Right renal cortex interstitium (tissue), 3 donors: ENCODE measurements around the gene SLC9A4. TPM values are rescaled to one million over a fixed set of nuclear protein-coding genes. Genes with fewer than 3 reads are reported as not detected.

ENCODE experiments used
- DNase-seq, 3 donors: peaks; one replicate each; pipeline ENCODE4 v3.0.0-alpha.2; 2013; ENCODE audit warnings: low read depth in 3 of 3, low spot score in 2 of 3
- polyA plus RNA-seq, 3 donors: library from polyadenylated mRNA; unstranded; fragments of 120-200 nt; gene quantifications; one replicate each; pipeline ENCODE4 v1.2.1, GENCODE V29; 2013; ENCODE audit not compliant: insufficient read length in 3 of 3

Gene SLC9A4, protein sequence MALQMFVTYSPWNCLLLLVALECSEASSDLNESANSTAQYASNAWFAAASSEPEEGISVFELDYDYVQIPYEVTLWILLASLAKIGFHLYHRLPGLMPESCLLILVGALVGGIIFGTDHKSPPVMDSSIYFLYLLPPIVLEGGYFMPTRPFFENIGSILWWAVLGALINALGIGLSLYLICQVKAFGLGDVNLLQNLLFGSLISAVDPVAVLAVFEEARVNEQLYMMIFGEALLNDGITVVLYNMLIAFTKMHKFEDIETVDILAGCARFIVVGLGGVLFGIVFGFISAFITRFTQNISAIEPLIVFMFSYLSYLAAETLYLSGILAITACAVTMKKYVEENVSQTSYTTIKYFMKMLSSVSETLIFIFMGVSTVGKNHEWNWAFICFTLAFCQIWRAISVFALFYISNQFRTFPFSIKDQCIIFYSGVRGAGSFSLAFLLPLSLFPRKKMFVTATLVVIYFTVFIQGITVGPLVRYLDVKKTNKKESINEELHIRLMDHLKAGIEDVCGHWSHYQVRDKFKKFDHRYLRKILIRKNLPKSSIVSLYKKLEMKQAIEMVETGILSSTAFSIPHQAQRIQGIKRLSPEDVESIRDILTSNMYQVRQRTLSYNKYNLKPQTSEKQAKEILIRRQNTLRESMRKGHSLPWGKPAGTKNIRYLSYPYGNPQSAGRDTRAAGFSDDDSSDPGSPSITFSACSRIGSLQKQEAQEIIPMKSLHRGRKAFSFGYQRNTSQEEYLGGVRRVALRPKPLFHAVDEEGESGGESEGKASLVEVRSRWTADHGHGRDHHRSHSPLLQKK
- polyA plus RNA-seq, result 1 to 10 TPM; 6.1 to 8.5 (median 8.1) TPM

DNA sequence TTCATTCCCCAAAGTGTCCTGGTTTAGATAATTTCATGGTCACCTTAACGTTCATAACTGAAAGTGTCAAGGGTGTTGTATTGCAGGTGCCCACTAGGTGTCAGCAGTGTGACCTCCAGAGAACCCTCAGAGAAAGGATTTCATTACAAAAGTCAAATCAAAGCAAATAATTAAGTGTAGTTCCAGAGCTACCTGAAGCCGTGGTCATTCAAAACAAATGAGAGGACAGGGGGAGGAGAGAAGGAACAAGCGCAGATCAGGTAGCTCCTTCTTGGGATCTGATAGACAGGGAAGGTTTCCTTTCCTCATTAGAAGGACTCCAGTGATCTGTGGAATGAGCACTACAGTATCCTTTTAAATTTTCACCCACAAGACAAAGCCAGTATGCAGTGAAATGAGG is at the start of gene SLC9A4:
TSS of gene SLC9A4 (plus strand) at position 207 of the 400 bp plus-strand sequence. CDS start 534 bp downstream, outside the sequence.
- DNase-seq, result peak in 2 of 3 donors; percentile 26 to 38

DNA sequence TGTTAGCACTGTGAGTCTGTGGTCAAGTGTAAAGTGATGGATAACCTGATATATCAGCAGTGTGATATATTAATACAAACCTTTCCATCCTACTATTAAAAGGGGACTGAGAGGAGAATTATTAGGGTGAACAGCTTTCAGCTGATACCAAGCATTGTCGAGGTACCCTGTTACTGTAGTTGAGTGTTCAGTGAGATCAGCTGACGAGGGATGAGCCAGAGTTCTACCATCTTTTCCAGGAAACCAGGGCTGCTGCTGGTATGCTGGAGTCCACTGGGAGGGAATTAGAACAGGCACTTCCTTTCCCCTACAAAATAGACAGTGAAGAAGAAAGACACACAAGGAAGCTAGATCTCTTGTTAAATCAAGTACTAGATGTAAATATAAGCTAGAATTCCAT is 49.7 kb upstream of the SLC9A4 start:
- no peak for DNase-seq

DNA sequence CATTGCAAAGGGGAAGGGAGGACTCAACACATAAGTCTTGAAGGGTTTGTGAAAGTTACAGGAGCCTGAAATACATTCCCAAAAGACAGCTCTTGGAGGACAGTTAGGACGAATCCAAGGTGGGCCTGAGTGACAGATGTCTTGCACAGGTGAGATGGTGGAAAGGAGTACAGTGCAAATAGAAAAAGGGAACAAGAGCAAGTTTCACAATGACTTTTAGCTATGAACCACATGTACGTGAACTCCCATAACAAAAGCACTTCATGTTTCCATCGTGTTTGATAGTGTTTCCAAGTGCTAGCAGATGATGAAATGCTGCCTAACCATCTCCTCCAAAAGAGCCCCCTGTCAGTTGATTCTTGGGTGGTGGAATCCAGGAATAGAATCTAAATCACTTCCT is 48.3 kb upstream of the SLC9A4 start:
- no peak for DNase-seq

DNA sequence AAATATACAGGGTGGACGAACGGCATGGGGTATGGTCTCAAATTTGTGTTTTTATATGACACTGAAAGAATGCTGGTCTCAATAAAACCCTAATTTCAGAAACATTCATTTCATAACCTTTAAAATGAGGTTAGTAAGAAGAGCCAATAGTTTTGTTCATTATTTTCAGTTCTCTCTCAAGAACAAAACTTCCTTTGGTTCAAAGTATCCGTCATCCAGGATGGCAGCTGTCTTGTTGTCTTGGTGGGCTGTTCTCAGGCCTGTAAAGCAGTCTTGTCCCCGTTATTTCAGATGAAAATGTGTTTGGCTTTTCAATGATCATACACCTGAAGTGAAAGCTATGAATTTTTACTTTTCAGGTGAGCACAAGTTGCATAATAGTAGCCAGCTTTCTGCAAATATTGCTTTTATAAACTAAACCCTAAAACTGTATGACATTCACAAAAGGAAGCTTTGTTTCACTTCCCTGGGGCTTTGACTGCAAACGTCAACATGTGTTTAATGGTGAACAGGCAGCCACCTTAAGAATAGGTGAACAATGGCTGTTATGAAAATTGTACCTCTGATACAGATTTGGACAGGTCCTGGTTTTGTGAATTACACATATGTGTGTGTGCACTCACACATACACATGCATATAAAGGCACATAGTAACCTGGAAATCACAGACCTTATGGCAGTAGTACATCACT is 47.4 kb upstream of the SLC9A4 start:
- DNase-seq, result no peak

DNA sequence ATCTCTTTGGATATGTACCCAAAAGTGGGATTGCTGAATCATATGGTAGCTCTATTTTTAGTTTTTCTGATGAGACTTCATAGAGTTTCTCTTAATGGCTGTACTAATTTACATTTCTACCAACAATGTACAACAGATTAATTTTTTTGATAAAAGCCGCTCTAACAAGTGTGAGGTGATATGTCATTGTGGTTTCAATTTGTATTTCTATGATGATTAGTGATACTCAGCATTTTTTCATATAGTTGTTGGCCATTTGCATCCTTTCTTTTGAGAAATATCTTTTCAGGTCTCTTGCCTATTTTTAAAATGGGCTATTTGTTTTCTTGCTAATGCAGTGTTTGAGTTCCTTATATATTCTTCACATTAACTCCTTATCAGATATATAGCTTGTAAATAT is 45.8 kb upstream of the SLC9A4 start:
- DNase-seq, result no peak

DNA sequence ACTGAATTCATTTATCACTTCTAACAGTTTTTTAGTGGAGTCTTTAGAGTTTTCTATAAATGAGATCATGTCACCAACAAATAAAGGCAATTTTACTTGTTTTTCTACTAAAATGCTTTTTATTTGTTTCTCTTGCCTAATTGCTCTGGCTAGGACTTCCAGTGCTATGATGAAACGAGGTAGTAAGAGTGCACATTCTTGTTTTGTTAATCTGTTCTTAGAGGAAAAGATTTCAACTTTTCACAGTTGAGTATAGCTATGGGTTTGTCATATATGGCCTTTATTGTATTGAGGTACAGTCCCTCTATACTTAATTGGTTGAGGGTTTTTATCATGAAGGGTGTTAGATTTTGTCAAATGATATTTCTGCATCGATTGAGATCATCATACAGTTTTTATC is 44.5 kb upstream of the SLC9A4 start:
- DNase-seq, result no peak

DNA sequence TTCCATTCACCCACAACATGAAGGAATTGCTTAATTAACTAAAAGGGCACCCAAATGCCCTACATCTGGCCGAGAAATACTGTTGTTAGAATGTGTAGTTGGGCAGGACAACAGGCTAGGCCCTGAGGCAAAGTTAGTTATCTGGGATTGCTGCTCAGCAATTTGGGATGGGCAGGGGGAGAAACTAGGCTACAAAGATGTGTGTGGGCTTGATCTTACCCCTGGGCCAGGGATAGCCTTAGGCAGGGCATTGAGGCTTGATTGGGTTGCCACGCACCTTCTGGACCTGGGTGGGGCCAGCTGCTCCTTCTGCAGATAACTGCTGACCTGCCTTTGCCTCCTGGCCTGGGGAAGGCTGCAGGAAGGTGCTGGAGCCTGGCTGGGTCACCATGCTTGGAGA is 40.6 kb upstream of the SLC9A4 start:
- no peak for DNase-seq

DNA sequence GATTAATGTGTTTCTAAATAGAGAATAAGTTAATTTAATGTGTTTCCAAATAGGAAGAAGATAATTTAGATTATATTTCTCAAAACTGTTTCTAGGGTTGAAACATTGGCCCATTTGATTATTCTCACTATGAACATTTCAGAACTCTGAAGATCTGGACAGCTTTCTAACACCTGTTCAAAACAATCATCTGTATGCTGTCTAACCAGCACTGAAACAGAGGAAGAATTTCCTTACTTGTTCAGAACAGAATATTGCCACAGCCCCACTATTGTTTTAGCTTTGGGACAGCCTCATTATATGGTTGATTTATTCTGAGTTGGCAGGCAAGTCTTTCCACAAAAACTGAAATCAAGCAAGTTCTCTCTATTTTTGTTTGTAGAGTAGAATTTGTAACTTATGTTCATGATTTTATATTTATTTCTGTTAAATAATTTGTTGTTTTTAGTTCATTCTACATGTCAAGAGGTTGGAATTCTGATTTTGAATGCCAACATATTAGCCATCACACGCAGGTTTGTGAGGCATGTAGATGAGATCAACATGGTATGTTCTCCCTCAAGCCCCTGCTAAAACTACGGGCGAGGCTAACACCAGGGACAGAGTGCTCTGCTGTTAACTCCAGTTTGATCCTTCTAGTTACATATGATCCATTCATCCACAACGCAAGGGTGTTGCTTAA is 38.9 kb upstream of the SLC9A4 start:
- no peak for DNase-seq

DNA sequence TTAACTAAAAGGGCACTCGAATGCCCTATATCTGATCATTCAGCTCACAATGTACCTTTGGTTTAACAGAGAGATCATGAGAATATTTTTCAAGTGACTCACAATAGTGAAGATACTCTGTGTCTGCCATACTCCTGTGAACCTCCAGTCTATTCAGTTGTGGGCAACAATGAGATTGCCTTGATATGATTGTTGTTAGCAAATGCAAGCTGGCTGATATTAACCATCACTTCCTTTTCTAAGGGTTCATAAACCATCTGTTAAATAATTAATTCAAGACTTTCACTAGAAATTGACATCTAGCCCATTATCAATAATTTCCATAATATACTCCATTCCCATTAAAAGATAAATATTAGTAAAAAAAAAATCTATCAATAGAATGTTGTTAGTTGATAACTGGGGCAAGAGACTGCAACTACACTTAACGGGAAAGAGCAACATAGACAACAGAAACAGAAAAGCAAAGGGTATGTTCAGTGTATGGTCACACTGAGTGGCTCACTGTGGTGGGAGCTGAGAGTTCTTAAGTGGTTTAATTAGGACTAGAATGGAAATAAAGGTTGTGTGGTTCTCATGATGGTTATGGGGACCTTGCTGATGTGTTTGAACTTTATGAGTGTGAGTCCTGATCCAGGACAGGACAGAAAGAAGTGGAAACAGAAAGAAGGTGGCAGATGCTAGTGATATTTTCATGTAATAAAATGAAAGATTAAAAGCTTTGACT is 38.2 kb upstream of the SLC9A4 start:
- no peak for DNase-seq

DNA sequence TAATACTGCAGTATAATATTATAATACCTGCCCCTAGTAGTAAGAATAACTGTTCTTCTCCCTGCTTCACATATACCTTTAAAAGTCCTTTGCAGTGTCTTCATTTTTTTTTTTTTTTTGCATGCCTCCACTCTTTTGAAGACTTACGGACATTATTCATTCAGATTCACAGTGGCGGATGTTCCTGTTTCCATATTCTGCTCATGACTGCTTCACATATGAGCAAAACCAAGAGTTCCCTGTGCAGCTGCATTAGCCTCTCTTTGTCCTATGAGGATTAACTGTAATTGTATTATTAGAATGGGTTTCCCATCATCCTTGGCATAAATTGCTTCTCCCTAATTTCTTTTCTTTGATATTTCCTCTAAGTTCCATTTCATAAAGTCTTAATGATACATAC is 37.3 kb upstream of the SLC9A4 start:
- DNase-seq, result no peak

DNA sequence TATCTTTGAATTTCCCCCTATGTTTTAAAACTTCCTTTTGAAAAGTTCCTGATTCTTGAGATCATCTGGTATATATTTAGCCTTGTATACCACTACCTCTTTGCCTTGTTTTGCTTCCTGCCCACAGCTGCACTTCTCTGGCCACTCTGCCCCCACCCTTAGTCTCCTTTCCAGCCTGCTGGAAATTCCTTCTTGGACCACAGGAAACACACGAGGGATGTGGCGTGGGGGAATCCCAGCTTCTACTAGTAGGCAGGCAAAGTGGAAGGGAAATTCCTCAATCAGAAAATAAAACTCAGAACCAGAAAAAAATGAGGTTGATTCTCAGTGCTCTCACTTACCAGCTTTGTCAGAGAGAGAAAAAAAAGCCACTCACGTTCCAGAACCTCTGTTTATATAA is 36.7 kb upstream of the SLC9A4 start:
- no peak for DNase-seq

DNA sequence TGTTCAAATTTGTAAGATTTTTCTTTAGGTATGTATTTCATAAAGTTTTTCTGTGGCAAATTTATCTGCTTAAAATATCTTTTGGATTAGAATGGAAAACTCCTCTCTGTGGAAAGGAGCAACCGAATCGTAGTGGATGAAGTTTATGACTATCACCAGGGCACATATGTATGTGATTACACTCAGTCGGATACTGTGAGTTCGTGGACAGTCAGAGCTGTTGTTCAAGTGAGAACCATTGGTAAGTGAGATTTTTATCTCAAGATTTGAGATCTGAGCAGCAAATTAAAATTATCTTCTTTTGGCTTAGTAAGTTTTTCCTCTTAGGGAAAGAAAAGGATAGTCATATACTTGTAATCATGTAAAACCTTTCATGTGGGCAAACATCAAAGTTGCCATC is 35.9 kb upstream of the SLC9A4 start:
- DNase-seq, result no peak

DNA sequence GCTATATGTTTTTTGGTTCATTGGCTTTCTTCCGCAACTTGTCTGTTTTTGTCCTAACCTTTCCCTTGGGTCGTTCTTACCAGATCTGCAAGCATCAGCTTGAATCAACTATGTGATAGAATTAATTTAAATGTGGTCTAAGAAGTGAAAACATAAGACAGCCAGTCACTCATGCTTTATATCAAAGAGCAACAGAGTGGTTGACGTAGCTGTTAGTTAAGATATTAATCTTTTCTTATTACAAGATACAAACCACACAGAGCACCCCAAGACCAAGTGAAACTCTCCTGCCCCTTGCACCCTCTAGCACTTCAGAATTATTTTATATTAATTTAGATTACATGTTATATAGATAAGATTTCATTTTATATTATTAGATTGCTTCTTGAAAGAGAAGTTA is 34.9 kb upstream of the SLC9A4 start:
- no peak for DNase-seq

DNA sequence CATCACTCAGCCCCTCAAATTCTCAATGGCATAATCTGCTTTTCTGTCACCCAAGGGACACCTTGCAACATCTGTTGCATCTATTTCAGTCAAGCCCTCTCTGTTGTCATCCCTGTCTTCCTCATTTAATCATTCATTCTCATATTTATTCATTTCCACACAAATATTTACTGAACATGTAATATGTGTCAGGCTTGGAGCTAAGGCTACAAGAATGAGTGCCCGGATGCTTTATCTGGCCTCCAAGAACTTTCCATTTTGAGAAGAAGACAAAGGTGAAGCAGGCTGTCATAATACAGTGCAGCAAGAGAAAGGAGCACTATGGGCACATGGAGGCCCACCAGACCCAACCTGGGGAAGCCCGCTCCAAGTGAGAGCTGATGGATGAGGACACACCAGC is 34.4 kb upstream of the SLC9A4 start:
- no peak for DNase-seq

DNA sequence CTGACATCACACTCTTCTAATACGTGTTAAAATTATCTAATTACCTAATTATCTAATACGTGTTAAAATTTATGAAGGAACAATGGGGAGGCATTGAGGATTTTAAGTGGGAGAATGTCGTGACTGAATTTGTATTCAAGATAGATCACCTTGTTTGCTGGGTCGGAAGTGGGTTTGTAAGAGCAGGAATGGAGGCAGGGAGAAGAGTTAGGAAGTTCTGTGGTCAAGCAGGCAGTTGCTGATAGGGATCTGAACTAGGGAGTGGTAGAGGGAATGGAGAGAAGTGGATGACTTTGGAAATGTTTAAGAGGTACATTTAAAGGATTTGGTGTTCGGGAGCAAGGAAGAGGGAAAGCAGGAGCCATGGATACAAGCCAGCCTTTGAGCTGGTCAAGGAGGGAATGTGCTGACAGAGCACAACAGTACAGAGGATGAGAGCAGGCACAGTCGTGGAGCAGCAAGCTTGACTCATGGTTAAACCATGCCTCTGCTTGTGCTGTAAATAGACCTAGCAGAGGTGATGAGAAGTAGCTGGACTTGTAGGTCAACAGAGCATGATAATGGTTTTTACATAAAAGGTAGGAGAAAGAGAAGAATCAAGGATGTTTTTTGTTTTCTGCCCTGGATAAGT is 33.8 kb upstream of the SLC9A4 start:
- no peak for DNase-seq

DNA sequence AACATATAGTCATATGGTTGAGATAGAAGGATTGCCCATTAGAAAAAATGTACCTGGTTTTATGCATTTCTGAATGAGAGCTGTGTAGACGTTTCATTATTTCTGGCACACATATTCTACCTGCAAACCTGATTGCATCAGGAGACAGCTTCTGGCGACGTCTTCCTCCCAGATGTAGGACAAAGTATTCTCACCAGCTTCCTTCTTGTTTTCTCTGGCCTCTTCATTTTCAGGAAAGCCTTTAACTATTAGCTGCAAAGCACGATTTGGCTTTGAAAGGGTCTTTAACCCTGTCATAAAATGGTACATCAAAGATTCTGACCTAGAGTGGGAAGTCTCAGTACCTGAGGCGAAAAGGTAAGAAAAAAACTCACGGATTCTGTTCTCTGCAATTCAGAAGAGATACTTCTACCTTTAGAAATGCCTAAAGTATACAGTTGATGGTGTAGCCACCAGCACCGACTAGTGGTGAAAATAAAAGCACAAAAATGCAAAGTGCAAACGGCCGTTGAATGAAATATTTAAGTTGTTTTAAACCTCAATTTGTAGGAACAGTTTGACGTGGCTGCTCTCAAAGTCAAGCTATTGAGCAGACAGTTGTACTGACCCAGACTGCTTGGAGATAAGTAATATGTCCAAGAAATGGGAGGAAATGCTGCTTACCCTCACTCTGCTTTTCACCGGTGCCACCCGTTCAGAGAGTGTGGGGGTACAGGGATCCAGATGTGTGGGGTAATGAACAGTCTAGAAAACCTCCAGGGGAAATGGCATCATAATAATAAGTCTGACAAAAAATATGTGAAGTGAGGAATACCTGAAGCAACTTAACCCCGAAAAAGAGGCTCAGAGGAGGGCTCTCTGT is 29.8 kb upstream of the SLC9A4 start:
- peak in 1 of 3 donors; percentile 5 for DNase-seq

DNA sequence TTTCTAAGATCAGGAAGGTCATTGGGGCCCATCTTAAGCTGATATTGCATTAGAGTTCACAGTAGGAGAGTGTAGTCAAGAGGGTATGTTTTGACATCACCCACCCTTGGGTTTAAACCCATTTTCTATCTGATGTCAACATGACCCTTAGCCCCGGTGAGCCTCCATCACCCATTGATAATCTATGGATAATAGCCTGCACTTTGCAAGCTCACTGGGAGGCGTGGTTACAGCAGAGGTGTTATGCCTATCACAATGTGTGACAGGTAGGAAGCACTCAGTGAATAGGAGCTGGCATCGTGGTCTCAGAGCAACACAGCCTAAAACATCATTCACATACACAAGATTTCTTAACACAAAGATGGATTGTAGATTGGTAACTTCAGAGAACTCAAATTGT is 28.8 kb upstream of the SLC9A4 start:
- no peak for DNase-seq

DNA sequence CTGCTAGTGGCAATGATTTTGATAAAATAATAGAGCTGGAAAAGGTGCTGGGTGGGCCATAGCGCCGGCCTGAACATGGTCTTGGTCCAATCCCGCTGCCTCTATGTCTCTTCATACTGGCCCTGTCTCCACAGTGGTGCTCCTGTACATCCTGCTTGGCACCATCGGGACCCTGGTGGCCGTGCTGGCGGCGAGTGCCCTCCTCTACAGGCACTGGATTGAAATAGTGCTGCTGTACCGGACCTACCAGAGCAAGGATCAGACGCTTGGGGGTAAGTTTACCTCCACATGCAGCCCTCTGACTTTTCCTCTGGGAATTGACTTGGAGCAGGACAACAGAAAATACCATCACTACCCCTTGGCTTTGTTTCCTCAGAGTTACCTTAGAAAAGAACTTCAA is 26.1 kb upstream of the SLC9A4 start:
- no peak for DNase-seq
